ENCODE results near the gene ZNF207.

DNA sequence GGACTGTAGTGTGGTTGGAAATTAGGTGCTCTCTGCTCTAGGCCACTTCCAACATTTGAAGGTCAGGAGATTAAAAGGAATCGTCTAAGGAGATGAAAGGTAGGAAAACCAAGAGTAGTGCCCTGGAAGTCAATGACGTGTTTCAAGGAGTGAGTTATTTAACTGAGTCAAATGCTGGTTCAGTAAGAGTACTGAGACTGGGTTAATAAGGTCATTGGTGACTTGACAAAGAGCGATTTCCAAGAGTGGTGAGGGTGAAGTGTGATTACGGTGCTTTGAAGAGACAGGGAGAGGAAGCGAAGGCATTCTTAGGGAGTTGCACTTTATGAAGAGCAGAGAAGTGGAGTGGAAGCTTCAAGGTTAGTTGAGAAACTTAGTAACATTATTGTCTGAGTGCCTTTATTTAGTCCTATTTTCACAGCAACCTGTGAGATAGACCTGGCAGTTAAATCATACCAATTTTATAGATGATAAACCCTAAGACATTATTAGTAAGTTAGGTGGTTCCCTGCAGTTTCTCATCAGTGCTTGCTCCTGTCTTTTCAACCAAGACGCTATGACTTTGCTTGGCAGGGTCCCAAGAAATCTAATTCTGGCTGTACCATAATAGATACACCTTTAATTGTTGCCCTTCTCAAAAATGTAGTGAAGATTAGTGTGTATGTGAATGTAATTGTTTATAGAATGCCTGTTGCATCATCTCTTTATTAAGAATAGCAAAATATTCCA is 5.9 kb downstream of the ZNF207 start:
- TF ChIP-seq, protein P1, sequence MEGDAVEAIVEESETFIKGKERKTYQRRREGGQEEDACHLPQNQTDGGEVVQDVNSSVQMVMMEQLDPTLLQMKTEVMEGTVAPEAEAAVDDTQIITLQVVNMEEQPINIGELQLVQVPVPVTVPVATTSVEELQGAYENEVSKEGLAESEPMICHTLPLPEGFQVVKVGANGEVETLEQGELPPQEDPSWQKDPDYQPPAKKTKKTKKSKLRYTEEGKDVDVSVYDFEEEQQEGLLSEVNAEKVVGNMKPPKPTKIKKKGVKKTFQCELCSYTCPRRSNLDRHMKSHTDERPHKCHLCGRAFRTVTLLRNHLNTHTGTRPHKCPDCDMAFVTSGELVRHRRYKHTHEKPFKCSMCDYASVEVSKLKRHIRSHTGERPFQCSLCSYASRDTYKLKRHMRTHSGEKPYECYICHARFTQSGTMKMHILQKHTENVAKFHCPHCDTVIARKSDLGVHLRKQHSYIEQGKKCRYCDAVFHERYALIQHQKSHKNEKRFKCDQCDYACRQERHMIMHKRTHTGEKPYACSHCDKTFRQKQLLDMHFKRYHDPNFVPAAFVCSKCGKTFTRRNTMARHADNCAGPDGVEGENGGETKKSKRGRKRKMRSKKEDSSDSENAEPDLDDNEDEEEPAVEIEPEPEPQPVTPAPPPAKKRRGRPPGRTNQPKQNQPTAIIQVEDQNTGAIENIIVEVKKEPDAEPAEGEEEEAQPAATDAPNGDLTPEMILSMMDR (conservative IDR thresholded peaks at IDR 0.05; ENCODE audit: low read depth, low read length), result no peak
- no peak for TF ChIP-seq EZH2 (IDR thresholded peaks at IDR 0.05; ENCODE audit: low read length, unreplicated experiment)
- TF ChIP-seq EZH2phosphoT487 (IDR thresholded peaks at IDR 0.05; ENCODE audit: borderline replicate concordance, low read length), result no peak
